H1 (cell line): ENCODE measurements around the gene RFPL2. TPM values are rescaled to one million over a fixed set of nuclear protein-coding genes. Genes with fewer than 3 reads are reported as not detected.

Experiments
- CTCF ChIA-PET: fragments of 300-600 bp; sonication (Branson Sonifier 250); formaldehyde crosslinking; loops from one replicate; lab custom pipeline; 2021; ENCODE audit not compliant: partially characterized antibody; lab: Charles Lee
- POLR2A ChIA-PET: fragments of 300-600 bp; sonication (Branson Sonifier 250); formaldehyde crosslinking; loops from one replicate; lab custom pipeline; 2021; ENCODE audit warnings: inconsistent platforms; ENCODE audit not compliant: partially characterized antibody; lab: Charles Lee
- DNase-seq, 2 experiments: peaks; one replicate each; pipeline versions ENCODE4 v3.0.0 to v3.0.0-alpha.2; 2010 to 2022; ENCODE audit warnings: low spot score in 2 of 2, low read depth in 1 of 2, mixed read lengths in 1 of 2
- FAIRE-seq: peaks from 2 replicates; lab custom pipeline; 2011; peaks lifted over from hg19 to GRCh38; lab: Jason Lieb, UNC
- H2AFZ ChIP-seq: 2 replicates; pipeline ENCODE4 v1.8.1; 2012; ENCODE audit warnings: low read length, inconsistent platforms
- H2AK5ac ChIP-seq: 2 replicates; pipeline ENCODE4 v1.6.1; 2013; ENCODE audit warnings: low read depth, low read length
- H2BK120ac ChIP-seq: replicated peaks from 2 replicates; pipeline ENCODE3; 2013; ENCODE audit warnings: low read depth, low read length, inconsistent platforms
- H2BK12ac ChIP-seq: 2 replicates; pipeline ENCODE4 v1.6.1; 2013; ENCODE audit warnings: low read depth, low read length
- H2BK15ac ChIP-seq: 2 replicates; pipeline ENCODE4 v1.6.1; 2013; ENCODE audit warnings: low read length
- H2BK20ac ChIP-seq: 2 replicates; pipeline ENCODE4 v1.6.1; 2013; ENCODE audit warnings: low read length
- H2BK5ac ChIP-seq: 2 replicates; pipeline ENCODE4 v1.6.1; 2013; ENCODE audit warnings: low read depth, low read length
- H3K14ac ChIP-seq: 2 replicates; pipeline ENCODE4 v1.6.1; 2013; ENCODE audit warnings: inconsistent platforms; ENCODE audit not compliant: insufficient read length
- H3K18ac ChIP-seq: 2 replicates; pipeline ENCODE4 v1.6.1; 2013; ENCODE audit warnings: low read length; ENCODE audit errors: extremely low read depth
- H3K23ac ChIP-seq: 2 replicates; pipeline ENCODE4 v1.6.1; 2013; ENCODE audit warnings: inconsistent platforms; ENCODE audit not compliant: insufficient read length
- H3K23me2 ChIP-seq: 2 replicates; pipeline ENCODE4 v1.6.1; 2013; ENCODE audit warnings: low read depth, low read length
- H3K27ac ChIP-seq: 2 replicates; pipeline ENCODE4 v1.6.1; 2011; ENCODE audit warnings: low read depth, low read length, inconsistent platforms
- H3K27me3 ChIP-seq, 4 experiments: replicated peaks in 1 of 4; 1 replicate in 1 of 4; 2 replicates in 3 of 4; pipeline versions ENCODE4 v1.6.1 to v1.8.1; 2011 to 2013; ENCODE audit warnings: low read length in 3 of 4, mild to moderate bottlenecking in 3 of 4, inconsistent platforms in 2 of 4, mixed read lengths in 2 of 4, moderate library complexity in 1 of 4; ENCODE audit not compliant: control insufficient read depth in 3 of 4, insufficient read depth in 3 of 4; ENCODE audit errors: extremely low read depth in 1 of 4
- H3K36me3 ChIP-seq, 4 experiments: 2 replicates each; pipeline versions ENCODE4 v1.6.1 to v1.8.1; 2011 to 2013; ENCODE audit warnings: mild to moderate bottlenecking in 4 of 4, low read length in 3 of 4, moderate library complexity in 2 of 4, control low read depth in 1 of 4, inconsistent platforms in 1 of 4; ENCODE audit not compliant: insufficient read depth in 4 of 4, control insufficient read depth in 2 of 4
- H3K4ac ChIP-seq: replicated peaks from 2 replicates; pipeline ENCODE3; 2013; ENCODE audit warnings: low read length, low read depth, mixed read lengths, inconsistent platforms; ENCODE audit not compliant: insufficient read length
- H3K4me1 ChIP-seq, 4 experiments: replicated peaks in 1 of 4; 1 replicate in 1 of 4; 2 replicates in 3 of 4; pipeline versions ENCODE4 v1.6.1 to v1.8.1; 2011 to 2013; ENCODE audit warnings: low read length in 3 of 4, inconsistent platforms in 2 of 4, mixed read lengths in 1 of 4; ENCODE audit not compliant: insufficient read depth in 4 of 4, control insufficient read depth in 3 of 4
- H3K4me2 ChIP-seq, 2 experiments: 2 replicates each; pipeline versions ENCODE4 v1.6.1 to v1.8.1; 2011 to 2013; ENCODE audit warnings: low read depth in 2 of 2, low read length in 2 of 2, control low read depth in 1 of 2, inconsistent platforms in 1 of 2, mild to moderate bottlenecking in 1 of 2; ENCODE audit not compliant: insufficient read depth in 1 of 2
- H3K4me3 ChIP-seq, 4 experiments: fragments of 200-600, 300-600 bp in 1 of 4; sonication (generic), shearing (Covaris generic), sonication (Bioruptor Twin) in 1 of 4; 2 replicates each; pipeline versions ENCODE4 v1.5.1 to v1.8.1; 2011 to 2016; ENCODE audit warnings: low read length in 4 of 4, low read depth in 3 of 4, control low read depth in 2 of 4, inconsistent platforms in 2 of 4, mild to moderate bottlenecking in 2 of 4, mixed read lengths in 1 of 4, moderate library complexity in 1 of 4; ENCODE audit not compliant: insufficient read depth in 2 of 4; ENCODE audit errors: extremely low read depth in 1 of 4
- H3K56ac ChIP-seq: replicated peaks from 2 replicates; pipeline ENCODE3; 2013; ENCODE audit warnings: low read depth, mild to moderate bottlenecking, mixed read lengths, low read length, inconsistent platforms; ENCODE audit not compliant: insufficient read length
- H3K79me1 ChIP-seq: 2 replicates; pipeline ENCODE4 v1.6.1; 2013; ENCODE audit warnings: low read depth, low read length, control low read depth
- H3K79me2 ChIP-seq, 2 experiments: 2 replicates each; pipeline versions ENCODE4 v1.6.1 to v1.8.1; 2012 to 2013; ENCODE audit warnings: low read length in 2 of 2, mild to moderate bottlenecking in 2 of 2, inconsistent platforms in 1 of 2; ENCODE audit not compliant: insufficient read depth in 2 of 2, control insufficient read depth in 1 of 2
- H3K9ac ChIP-seq, 4 experiments: replicated peaks in 1 of 4; 1 replicate in 1 of 4; 2 replicates in 3 of 4; pipeline versions ENCODE4 v1.6.1 to v1.8.1; 2011 to 2013; ENCODE audit warnings: low read depth in 3 of 4, low read length in 3 of 4, control low read depth in 2 of 4, mild to moderate bottlenecking in 2 of 4, moderate library complexity in 2 of 4, inconsistent platforms in 1 of 4; ENCODE audit errors: extremely low read depth in 1 of 4
- H3K9me3 ChIP-seq, 2 experiments: 2 replicates each; pipeline versions ENCODE4 v1.6.1 to v1.8.1; 2012 to 2013; ENCODE audit warnings: mild to moderate bottlenecking in 2 of 2, moderate library complexity in 2 of 2, control low read depth in 1 of 2, inconsistent platforms in 1 of 2, low read depth in 1 of 2, low read length in 1 of 2, mixed read lengths in 1 of 2; ENCODE audit not compliant: insufficient read depth in 2 of 2
- H4K20me1 ChIP-seq, 2 experiments: replicated peaks in 1 of 2; 2 replicates each; pipeline versions ENCODE3 to v1.8.1; 2011 to 2013; ENCODE audit warnings: inconsistent platforms in 2 of 2, low read length in 2 of 2, mild to moderate bottlenecking in 1 of 2; ENCODE audit not compliant: insufficient read depth in 2 of 2, control insufficient read depth in 1 of 2
- H4K5ac ChIP-seq: 2 replicates; pipeline ENCODE4 v1.6.1; 2013; ENCODE audit warnings: low read length, low read depth, mixed read lengths, inconsistent platforms; ENCODE audit not compliant: insufficient read length
- H4K8ac ChIP-seq: 2 replicates; pipeline ENCODE4 v1.8.0; 2013; ENCODE audit warnings: mild to moderate bottlenecking, moderate library complexity, low read length, inconsistent platforms; ENCODE audit not compliant: insufficient read depth; ENCODE audit errors: extremely low read depth
- H4K91ac ChIP-seq: replicated peaks from 2 replicates; pipeline ENCODE3; 2013; ENCODE audit warnings: low read length, mixed read lengths, inconsistent platforms; ENCODE audit not compliant: insufficient read length
- BACH1 ChIP-seq: IDR thresholded peaks from 2 replicates; pipeline ENCODE4 v1.6.1; 2012; ENCODE audit warnings: low read length, improper control_type of control experiment
- CHD2 ChIP-seq: IDR thresholded peaks from 2 replicates; pipeline ENCODE4 v1.6.1; 2012; ENCODE audit warnings: low read length, improper control_type of control experiment
- CREB1 ChIP-seq: IDR thresholded peaks from 2 replicates; pipeline ENCODE4 v1.6.1; 2012; ENCODE audit warnings: inconsistent platforms
- KDM1A ChIP-seq: fragments of 200-600, 300-600 bp; sonication (generic); IDR thresholded peaks from 2 replicates; pipeline ENCODE4 v1.7.1; 2016; ENCODE audit warnings: mild to moderate bottlenecking, low read length, borderline replicate concordance
- POLR2A ChIP-seq, 2 experiments: IDR thresholded peaks; 1 replicate in 1 of 2; 2 replicates in 1 of 2; pipeline ENCODE4 v1.6.1; 2011; ENCODE audit warnings: low read depth in 2 of 2, low read length in 2 of 2, mild to moderate bottlenecking in 2 of 2; ENCODE audit errors: control extremely low read depth in 1 of 2
- POU5F1 ChIP-seq: IDR thresholded peaks from 2 replicates; pipeline ENCODE4 v1.6.1; 2011; ENCODE audit warnings: low read depth, mild to moderate bottlenecking, low read length, moderate library complexity
- ZNF274 ChIP-seq: IDR thresholded peaks from 2 replicates; pipeline ENCODE4 v1.7.0; 2012; ENCODE audit warnings: low read length, borderline replicate concordance; ENCODE audit errors: extremely low read depth
- WGBS, 2 experiments: shearing (Covaris generic) in 1 of 2; methylation state at CpG; one replicate each; pipeline versions ENCODE4 v1.1.6 to v1.1.7; 2013 to 2015; ENCODE audit warnings: low lambda C conversion rate in 2 of 2, mixed read lengths in 2 of 2, inconsistent platforms in 1 of 2, low coverage in 1 of 2, missing lambda C conversion rate in 1 of 2; ENCODE audit not compliant: insufficient replicate concordance in 2 of 2, insufficient coverage in 1 of 2, insufficient read length in 1 of 2; ENCODE audit errors: extremely low coverage in 1 of 2, missing lambda C conversion rate in 1 of 2; 5-methylcytosine and 5-hydroxymethylcytosine counted together
- polyA plus RNA-seq, 7 experiments: library from polyadenylated mRNA; depleted of rRNA in 3 of 7; stranded (reverse) in 5 of 7; unstranded in 2 of 7; fragments of >200 nt in 5 of 7; fragments of 200-250 nt in 2 of 7; gene quantifications; 1 replicate in 5 of 7; 2 replicates in 1 of 7; 4 replicates in 1 of 7; pipeline versions ENCODE4 v1.2.1 to v1.2.3, GENCODE V29; 2011 to 2013; ENCODE audit warnings: missing spikeins in 2 of 7, mixed read lengths in 2 of 7
- total RNA-seq: library from RNA; stranded (reverse); fragmentation: NEBNext Ultra II Directional; extraction: Animal tissue kit (Norgen Biotek cat#: 25700); gene quantifications from 2 replicates; pipeline ENCODE4 v1.2.1, GENCODE V29; 2021

Gene RFPL2
- total and polyA plus RNA-seq, 2 of the 8 experiments (the other 6 are each of a cell fraction or from before 2014, with no cell fraction given) = 0.15 to 0.19 TPM

DNA sequence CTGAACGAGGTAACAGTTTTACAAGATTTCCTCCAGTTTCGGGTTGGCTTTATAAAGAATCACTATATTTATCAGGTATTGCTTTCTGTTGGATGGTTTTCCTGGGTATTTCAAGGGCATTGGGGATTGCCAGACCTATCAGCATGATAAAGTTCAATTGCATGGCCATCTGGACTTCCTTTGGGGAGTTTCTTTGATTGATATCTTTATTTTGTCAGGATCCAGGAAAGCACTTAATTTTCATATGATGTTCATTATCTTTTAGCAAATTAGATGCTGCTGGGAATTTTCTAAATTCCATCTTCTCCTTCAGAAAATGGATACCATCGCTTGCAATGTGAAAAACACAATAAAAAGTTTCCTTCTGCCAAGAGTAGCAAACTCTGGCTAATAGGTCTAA is 21.2 kb downstream of the RFPL2 start:
- 78% methylated on average over 3 of the region's 3 CpGs; no CpG with 5 or more reads in 1 of the 2 experiments for WGBS, 2 experiments
- no peak overlapping the region for H3K56ac ChIP-seq

More for the DNA sequence above, 21.2 kb downstream of the RFPL2 start:
- H3K27me3 ChIP-seq = peaks cover 0 to 4% (median under 1%) of the 10 kb centered on the region in 4 experiments; a peak in 3 of 7 replicates
- H2AFZ ChIP-seq = no peak overlapping the region
- H2BK20ac ChIP-seq = no peak overlapping the region
- H4K8ac ChIP-seq = no peak overlapping the region
- H3K4ac ChIP-seq = no peak overlapping the region
- DNase-seq (no peak), FAIRE-seq (no peak)
- POLR2A ChIA-PET = no interaction called here
- H3K36me3 ChIP-seq = no peaks in the 10 kb centered on the region
- no peak overlapping the region for H3K14ac ChIP-seq
- no peaks in the 10 kb centered on the region for H3K9me3 ChIP-seq
- no peaks in the 10 kb centered on the region for H4K20me1 ChIP-seq
- no peak overlapping the region for H2BK5ac ChIP-seq
- no peak overlapping the region for H4K91ac ChIP-seq
- H3K4me1 ChIP-seq = peaks cover 0 to 3% (median 0%) of the 10 kb centered on the region in 4 experiments; a peak in 1 of 7 replicates
- no peak overlapping the region for H3K23ac ChIP-seq
- H2AK5ac ChIP-seq = no peak overlapping the region
- no peak overlapping the region for H3K4me3 ChIP-seq
- H4K5ac ChIP-seq = no peak overlapping the region
- no peak for TF ChIP-seq ZNF274
- TF ChIP-seq BACH1 = no peak
- no peak for TF ChIP-seq CHD2
- TF ChIP-seq CREB1 = no peak
- TF ChIP-seq KDM1A = no peak
- TF ChIP-seq POU5F1 = no peak
- TF ChIP-seq POLR2A (IDR thresholded peaks at IDR 0.05; ENCODE audit: control extremely low read depth in 1 of 2, low read depth in 2 of 2, low read length in 2 of 2) = no peak
- TF ChIP-seq, all 59 proteins: peak for 0
- Histone ChIP-seq H3K9ac (no peak overlapping the region), H3K4me2 (no peak overlapping the region), H3K27ac (no peak overlapping the region), H2BK15ac (no peak overlapping the region), H2BK12ac (no peak overlapping the region), H2BK120ac (no peak overlapping the region), H3K23me2 (no peaks in the 10 kb centered on the region), H3K79me2 (no peaks in the 10 kb centered on the region), H3K18ac (no peak overlapping the region), H3K79me1 (no peaks in the 10 kb centered on the region)
- CTCF ChIA-PET = no interaction called here
